Stimulated activated CD8-positive, alpha-beta memory T cell treated with anti-CD3 and anti-CD28 coated beads, Interleukin-4, amount 100 ng/mL, for 24 hours (primary cell): ENCODE data around the gene GGTA1.
"Not testable (repeated sequence)": the region's sequence is repeated elsewhere in the genome, so short reads cannot be mapped to it uniquely, and the experiment has no call there.

Source experiments
- DNase-seq: peaks from one replicate; pipeline ENCODE4 v3.0.0-alpha.2; 2020; ENCODE audit warnings: low read depth

The GGTA1 gene

DNA sequence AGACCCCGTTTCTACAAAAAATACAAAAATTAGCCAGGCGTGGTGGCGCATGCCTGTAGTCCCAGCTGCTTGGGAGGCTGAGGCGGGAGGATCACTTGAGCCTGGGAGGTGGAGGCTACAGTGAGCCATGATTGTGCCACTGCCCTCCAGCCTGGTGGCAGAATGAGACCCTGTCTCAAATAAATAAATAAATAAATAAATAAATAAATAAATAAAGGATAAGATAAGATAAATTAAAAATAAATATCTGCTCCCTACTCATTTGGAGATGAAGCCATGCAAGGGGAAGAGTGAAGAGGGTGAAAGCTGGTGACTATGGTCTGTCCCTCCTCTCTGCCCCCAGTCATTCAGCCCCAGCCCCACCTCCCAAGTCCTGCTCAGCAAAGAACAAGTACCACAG is 41.2 kb downstream of the GGTA1 start:
- not testable (repeated sequence) for DNase-seq

DNA sequence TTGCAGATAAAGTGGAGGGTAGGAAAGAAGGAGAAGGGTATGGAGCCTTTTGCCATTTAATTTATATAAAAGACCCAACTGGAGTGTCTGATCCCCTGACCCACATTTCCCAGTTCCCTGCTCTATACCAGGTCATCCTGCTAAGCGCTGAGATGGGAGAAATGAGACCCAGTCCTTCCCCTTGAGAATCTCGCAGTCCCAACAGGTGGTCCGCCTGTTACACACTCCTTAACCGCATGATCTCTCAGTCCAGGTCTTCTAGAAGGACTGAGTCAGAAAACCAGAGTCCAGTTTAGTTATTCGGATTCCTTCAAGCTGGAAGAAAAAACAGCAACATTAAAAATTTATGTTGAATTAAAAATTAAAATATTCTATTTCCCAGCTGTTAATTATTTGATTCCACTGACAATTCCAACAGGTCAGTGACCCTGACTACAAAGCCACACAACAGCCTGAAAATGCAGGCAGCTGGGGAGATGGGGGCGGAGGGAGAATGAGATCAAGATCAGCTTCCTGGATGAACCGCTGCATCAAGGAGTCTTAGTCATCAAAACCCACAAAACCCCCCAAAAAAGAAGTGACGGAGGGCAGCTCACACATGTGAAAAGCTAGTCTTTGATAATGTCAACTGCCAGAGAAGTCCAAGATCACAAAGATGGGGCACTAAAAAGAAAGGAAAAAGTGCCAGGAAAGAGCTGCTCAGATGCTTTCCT is 44.0 kb downstream of the GGTA1 start:
- DNase-seq = peak; percentile 15

DNA sequence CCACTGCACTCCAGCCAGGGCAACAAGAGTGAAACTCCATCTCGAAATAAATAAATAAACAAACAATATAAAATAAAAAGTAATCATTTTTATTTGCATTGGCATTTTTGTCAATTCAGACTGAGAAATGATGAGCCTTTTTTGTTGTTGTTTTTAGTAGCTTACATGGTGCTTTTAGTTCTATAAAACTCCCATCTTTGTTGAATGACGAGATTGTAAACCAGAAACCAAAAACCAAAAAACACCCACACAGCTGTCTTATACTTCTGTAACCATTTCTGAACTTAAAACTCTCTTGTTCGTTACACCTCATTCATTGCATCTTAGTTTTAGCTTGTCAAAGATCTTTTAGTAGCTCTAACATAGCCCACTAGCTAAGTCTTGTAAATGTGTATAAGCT is 44.7 kb downstream of the GGTA1 start:
- DNase-seq = no peak

DNA sequence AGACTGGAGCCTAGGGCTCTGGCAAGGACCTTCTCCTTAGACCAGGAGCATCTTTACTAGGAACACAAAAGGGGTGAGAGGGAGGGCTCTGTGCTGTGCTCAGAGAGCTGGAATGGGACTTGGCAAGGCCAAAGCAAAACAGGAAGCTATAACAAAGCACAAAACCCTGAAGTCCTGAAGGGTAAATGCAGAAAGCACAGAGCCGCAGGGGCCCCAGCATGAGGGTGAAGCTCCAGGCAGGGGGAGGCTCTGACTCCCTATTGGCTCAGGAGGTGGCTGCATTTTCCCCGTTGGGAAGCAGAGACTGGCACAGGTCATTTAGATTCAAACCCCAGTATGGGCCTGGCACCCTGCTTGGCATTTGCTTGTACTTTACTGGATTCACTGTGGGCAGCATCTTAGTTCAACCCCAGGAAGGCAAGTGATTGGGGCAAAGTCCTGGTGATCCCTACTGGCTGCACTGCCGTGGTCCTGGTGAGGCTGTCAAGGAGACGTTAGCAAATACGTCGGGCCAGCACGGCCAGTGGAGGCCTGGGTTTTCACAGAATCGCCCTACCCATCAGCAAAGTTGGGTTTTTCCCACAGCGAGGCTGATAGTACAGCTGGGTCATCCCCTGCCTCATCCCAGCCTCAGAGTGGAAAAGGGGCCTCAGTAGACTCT is 46.3 kb downstream of the GGTA1 start:
- DNase-seq = no peak

DNA sequence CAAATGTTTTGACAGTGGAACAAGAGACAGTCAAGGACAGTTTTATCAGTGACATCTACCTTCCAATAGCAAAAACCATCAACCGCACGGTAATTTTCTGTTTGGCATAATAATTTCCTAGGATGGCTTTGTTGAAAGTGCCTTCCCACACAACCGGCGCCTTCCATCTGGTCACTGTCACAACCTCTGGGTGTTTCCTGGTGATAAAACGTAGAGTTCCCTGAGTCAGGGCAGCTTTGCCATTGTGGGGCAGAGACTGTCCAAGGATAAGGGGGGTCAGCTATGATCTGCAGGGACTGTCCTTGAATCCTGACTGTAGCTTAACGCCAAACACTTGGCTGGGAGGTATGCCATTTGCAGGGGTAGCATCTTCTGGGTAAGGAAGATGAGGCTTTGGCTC is 47.6 kb downstream of the GGTA1 start:
- no peak for DNase-seq

DNA sequence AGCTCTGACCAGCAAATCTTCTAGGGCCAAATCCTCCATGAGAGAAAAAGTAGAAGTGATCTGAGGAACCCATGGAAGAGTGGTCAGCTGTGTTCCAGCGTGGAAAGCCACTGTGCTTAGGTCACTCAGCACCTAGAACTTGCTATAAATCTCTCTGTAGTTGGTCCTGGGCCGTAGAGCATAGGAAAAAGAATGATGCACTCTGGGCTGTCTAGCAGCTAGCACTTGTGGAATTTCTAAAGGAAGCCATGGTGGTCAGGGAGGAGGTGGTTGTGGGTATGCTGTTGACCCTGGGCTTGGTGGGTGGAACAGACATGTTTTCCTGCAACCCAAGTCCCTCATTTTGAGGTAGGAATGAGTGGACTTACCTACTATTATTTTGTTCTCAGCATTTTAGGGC is 48.1 kb downstream of the GGTA1 start:
- no peak for DNase-seq

DNA sequence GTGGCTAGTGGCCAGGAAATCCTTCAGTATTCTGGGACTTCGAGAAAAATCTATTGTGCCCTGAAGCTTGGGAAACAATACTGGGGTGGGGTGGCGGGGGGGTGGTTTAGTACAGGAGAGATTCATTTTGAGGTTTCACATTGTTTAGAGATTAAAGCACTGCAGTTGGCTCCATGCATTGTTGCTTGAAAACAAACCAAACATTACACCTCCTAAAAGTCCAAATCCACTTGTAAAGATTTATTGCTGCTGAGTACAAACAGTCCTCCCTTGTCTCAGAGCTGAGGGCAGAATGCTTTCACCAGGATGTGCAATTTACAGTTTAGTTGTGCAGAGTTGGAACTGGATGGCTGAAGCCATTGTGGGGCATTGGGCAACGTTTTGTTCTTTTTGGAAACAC is 49.4 kb downstream of the GGTA1 start:
- DNase-seq = no peak

DNA sequence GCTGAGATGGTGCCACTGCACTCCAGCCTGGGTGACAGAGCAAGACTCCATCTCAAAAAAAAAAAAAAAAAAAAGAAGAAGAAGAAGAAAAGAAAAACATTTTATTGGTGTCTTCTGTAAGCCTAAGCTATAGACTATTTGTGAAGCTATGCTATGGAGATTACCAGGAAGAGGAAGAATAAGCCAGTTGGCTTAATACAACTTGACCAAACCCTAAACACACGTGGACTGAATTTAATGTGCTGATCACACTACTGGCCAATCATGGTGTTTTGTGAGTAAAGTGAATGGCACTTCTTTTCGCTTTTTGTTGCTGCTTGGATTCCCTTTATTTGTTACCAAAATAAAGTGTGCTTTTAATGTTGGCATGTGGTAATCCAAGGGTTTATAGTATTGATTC is 49.9 kb downstream of the GGTA1 start:
- no peak for DNase-seq

DNA sequence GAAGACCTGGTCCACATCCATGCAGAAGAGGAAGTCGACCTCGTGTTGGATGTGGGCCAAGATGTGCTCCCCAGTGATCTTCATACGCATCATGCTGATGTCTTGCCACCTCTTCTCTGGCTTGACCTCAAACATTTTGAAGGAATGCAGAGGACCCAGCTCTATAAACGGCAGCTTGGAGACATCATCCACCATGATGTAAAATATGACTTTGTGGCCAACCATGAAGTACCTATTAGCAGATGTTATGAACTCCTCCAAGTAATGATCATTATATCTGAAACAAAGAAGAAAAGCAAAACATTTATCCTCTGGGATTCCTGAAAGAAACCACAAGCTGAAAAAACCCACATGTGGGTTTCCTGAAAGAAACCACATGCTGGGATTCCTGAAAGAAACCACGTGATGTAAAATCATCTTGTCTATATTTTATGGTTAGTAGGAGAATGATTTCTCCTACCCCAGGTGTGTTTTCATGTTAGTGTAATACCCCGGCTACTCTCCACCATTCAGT is 52.3 kb downstream of the GGTA1 start:
- no peak for DNase-seq

DNA sequence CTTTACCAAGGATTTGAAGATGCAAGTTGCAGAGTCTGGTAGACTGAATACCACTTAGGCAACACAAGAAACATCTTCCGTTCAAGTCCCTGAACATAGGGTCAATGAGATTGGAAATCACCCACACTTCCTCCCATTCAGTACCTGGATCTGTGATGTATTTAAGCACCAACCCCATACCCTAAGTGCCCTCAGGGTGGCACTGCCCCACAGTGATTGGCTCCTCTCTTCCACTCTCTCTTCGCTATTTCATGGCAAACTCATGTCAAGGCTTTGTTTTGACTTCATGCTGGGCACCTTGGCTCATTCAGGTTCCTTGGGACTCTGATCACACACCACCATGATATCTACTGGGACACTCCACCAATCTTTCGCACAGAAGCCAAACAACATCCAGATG is 53.7 kb downstream of the GGTA1 start:
- no peak for DNase-seq

DNA sequence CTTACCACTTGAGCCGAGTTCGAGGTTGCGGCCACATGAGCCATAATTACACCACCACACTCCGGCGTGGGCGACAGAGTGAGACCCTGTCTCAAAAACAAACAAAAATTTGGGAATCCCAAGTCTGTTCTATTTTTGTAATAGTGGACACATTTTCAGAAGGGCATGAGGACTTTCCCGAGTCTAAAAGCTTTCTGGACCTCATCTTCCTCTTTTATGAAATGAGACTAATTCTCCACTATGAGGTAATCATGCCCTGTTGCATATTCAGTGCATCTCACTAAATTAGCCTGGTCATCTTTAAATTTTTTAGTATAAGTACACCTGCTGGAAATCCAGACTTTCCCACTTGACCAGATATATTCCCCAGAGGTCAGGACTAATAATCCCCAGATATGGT is 55.7 kb downstream of the GGTA1 start:
- DNase-seq = no peak

DNA sequence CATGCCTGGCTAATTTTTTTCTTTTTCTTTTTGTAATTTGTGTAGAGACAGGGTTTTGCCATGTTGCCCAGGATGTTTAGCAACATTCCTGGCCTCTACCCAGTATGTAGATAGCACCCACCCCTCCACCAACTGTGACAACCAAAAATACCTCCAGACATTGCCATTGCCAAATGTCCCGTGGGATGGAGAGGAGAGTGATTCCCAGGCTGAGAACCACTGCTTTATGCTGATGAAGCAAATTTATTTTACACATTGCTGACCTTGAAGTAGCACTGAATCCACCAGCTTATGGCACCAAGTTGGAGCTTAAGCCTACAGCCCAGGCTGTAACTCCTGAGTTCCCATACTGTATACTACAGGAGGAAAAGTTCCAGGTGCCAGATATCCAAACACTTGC is 58.5 kb downstream of the GGTA1 start:
- no peak for DNase-seq

DNA sequence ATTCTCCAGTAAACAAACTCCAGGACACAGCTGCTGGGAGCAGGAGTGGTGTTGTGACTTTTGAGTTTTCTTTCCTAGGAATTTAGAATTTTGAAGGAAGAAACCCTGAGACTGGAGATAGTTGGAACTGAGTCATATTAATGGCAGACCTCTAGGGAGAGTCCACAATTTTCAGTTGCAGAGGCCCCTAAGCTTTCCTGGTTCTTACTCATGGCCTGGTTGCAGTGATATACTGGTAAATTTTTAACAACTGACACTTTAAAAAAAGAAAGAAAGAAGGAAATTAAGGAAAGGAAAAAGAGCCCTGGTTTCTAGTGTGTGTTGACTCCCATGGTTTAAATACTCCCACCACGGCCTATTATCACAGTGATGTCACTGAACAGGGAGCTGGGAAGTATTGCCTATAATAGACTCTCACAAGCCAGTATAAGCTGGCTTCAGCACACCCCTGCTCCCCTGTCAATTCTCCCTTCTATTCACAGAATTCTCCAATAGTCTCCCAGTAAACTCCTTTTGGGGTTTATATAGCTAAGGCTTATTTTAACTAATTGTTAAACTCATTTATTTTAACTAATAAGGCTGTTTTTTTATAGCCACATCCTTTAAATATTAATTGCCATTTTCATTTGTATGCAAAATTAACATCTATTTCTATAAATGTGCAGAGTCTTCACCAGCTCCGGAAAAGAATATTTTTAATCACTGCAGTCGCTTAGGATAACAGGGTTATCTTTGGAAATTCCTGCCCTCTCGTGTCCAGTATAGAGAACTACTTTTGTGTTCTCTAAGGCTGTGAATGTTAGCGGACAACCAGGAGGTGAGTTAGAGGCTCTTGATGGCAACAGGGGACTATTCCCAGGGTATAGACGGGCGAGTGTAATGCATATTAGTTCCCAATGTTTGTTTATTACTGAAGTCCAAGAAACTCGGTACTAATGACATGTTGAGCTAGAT is 59.7 kb downstream of the GGTA1 start:
- no peak for DNase-seq

DNA sequence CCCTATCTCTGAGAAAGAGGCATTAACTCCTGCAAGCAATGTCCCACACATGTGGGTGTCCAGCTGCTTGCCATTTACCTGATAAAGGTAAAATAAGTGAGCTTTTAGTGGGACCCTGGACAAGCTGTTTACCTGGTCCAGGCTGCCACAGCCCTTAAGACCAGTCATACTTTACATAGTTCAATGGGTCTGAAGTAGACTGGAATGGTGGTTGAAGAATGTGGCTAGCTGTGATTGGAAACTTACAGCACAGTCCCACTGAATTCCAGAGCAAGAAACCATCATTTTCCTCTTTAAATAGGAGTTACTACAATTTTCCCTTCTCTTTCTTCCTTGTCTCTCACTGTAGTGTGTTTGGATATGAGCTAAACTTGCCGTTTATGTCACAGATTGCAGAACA is 60.6 kb downstream of the GGTA1 start:
- DNase-seq = no peak

DNA sequence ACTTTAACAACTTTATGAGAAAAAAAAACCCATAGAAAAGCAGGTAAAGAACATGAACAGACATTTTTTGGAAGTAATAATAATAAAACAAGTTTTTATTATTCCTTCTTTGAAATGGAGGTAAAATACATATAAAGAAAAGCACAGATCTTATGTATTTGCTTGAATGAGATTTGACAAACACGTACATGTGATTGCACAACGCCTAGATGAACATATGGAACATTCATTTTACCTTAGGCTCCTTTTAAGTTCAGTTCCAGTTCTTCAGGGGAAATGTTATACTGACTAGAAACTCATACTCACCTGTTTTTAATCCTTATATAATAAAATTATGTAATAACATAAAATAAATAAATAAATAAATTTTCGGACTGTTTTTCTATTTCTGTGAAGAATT is 61.8 kb downstream of the GGTA1 start:
- DNase-seq = no peak

DNA sequence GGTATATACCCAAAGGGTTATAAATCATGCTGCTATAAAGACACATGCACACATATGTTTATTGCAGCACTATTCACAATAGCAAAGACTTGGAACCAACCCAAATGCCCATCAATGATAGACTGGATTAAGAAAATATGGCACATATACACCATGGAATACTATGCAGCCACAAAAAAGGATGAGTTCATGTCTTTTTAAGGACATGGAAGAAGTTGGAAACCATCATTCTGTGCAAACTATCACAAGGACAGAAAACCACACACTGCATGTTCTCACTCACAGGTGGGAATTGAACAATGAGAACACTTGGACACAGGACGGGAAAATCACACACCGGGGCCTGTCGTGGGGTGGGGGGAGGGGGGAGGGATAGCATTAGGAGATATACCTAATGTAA is 62.6 kb downstream of the GGTA1 start:
- DNase-seq = not testable (repeated sequence)

DNA sequence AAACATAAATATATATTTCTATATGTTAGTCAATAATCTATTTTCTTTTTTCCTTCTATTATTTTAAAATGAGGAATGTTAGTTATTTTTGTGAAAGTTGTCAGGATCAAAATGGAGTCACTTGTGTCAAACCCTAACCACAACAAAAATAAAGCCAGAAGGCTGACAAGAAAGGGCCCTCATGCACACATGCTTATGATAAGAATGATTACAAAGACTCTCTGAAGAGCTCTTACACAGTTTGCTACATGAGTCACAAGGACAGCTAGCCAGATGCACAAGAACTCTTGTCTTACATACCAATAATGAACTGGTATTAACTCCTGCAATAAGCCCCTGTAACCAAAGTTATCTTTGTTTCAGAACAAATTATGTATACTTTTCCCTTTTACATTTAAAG is 64.7 kb downstream of the GGTA1 start:
- DNase-seq = no peak

DNA sequence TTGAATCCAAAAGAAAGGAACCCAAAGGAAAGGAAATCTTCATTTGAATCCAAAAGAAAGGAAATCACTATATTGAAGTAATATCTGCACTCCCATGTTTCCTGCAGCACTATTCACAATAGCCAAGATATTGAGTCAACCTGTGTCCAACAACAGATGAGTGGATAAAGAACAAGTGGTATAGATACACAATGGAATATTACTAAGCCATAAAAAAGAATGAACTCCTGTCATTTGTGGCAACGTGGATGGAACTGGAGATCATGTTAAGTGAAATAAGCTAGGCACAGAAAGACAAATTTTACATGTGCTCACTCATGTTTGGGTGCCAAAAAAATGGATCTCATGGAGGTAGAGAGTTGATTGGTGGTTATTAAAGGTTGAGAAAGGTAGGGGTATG is 71.7 kb downstream of the GGTA1 start:
- DNase-seq = no peak

DNA sequence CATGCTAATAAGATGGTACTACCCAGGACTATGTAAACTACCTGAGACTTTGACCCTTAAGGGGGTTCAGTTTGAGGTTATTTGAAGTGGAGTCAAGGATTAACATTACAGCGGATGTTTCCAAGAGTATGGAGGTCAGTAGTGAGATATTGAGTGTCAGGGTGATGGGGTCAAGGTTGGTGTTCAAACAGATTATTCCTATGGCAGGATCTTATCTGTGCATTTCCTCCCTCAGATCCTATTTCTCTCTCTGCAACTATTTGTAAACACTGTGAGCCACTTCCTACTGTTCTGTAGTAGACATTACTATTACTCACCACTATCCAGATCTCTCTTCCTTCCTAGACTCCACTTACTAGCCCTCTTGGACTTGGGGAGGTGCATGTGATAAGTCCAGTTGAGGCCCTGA is 75.6 kb downstream of the GGTA1 start:
- no peak for DNase-seq

DNA sequence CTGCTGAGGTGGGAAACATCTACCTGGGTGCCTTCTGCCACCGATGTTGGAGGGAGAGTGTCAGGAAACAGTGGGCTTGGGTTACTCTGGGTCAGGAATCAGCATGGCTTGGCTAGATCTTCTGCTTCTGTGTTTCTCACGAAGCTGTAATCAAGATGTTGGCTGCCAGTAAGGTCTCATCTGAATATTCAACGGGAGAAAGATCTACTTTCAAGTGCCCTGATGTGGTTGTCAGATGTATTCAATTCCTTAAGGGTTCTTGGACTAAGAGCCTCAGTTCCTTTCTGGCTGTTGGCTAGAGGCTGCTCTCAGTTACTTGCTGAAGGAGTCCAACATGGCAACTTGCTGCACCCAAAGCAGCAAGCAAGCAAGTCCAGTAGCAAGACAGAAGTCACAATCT is 87.7 kb downstream of the GGTA1 start:
- no peak for DNase-seq

DNA sequence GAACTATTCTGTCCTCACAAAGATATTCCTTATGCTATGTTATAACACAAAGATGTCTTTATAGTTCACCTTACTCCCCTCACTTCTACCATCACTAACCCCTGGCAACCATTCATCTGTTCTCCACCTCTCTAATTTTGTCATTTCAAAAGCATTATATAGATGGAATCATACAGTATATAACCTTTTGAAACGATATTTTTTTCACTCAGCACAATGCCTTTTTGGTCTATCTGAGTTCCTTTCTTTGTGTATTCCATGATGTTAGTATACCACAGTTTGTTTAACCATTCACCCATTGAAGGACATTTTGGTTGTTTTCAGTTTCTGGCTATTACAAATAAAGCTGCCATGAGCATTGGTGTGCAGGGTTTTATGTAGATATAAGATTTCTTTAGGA is 93.7 kb downstream of the GGTA1 start:
- DNase-seq = no peak
